HepG2 (cell line): ENCODE data around the gene ATP11A. TPM values are rescaled to one million over a fixed set of nuclear protein-coding genes. Genes with fewer than 3 reads are reported as not detected.

ENCODE experiments used
- ARID2 ChIP-seq: sonication (generic); formaldehyde crosslinking; IDR thresholded peaks from 2 replicates; pipeline ENCODE4 v1.8.1; 2022; ENCODE audit warnings: mild to moderate bottlenecking, missing genetic modification reagents, borderline replicate concordance
- GATAD1 ChIP-seq: IDR thresholded peaks from 2 replicates; pipeline ENCODE4 v1.6.1; 2016; ENCODE audit warnings: missing genetic modification reagents, missing compliant biosample characterization
- GATAD2A ChIP-seq: IDR thresholded peaks from 2 replicates; pipeline ENCODE4 v1.6.1; 2016
- IKZF5 ChIP-seq: IDR thresholded peaks from 2 replicates; pipeline ENCODE4 v1.6.1; 2018; ENCODE audit warnings: missing genetic modification reagents, mild to moderate bottlenecking, missing compliant biosample characterization
- ISL2 ChIP-seq: sonication (generic); formaldehyde crosslinking; IDR thresholded peaks from 2 replicates; pipeline ENCODE4 v1.5.0; 2020; ENCODE audit warnings: missing genetic modification reagents
- KMT2B ChIP-seq: IDR thresholded peaks from 2 replicates; pipeline ENCODE4 v1.6.1; 2016; ENCODE audit warnings: missing genetic modification reagents, missing compliant biosample characterization
- MXD4 ChIP-seq: IDR thresholded peaks from 2 replicates; pipeline ENCODE4 v1.6.1; 2016; ENCODE audit warnings: mild to moderate bottlenecking, missing biosample characterization, missing genetic modification reagents
- MYPOP ChIP-seq: sonication (generic); formaldehyde crosslinking; IDR thresholded peaks from 2 replicates; pipeline ENCODE4 v1.8.1; 2023; ENCODE audit warnings: mild to moderate bottlenecking, moderate library complexity, missing genetic modification reagents
- RARA ChIP-seq: IDR thresholded peaks from 2 replicates; pipeline ENCODE4 v1.6.1; 2016; ENCODE audit warnings: missing genetic modification reagents, missing compliant biosample characterization
- REST ChIP-seq, 2 experiments: IDR thresholded peaks; 2 replicates each; pipeline ENCODE4 v1.6.1; 2011 to 2012; ENCODE audit warnings: low read length in 2 of 2, borderline replicate concordance in 1 of 2, low read depth in 1 of 2, mild to moderate bottlenecking in 1 of 2, moderate library complexity in 1 of 2
- RNF219 ChIP-seq: sonication (generic); formaldehyde crosslinking; IDR thresholded peaks from 2 replicates; pipeline ENCODE4 v1.5.0; 2020; ENCODE audit warnings: mild to moderate bottlenecking, missing genetic modification reagents
- RXRB ChIP-seq: IDR thresholded peaks from 2 replicates; pipeline ENCODE4 v1.6.1; 2016; ENCODE audit warnings: borderline replicate concordance, missing genetic modification reagents, missing compliant biosample characterization
- ZBTB33 ChIP-seq: sonication (generic); formaldehyde crosslinking; IDR thresholded peaks from 2 replicates; pipeline ENCODE4 v1.4.0; 2020; ENCODE audit warnings: missing genetic modification reagents
- ZNF564 ChIP-seq: sonication (generic); formaldehyde crosslinking; IDR thresholded peaks from 2 replicates; pipeline ENCODE4 v1.8.1; 2023; ENCODE audit warnings: mild to moderate bottlenecking, missing genetic modification reagents
- ZNF607 ChIP-seq: sonication (generic); formaldehyde crosslinking; IDR thresholded peaks from 2 replicates; pipeline ENCODE4 v1.5.1; 2020; ENCODE audit warnings: missing genetic modification reagents, mild to moderate bottlenecking, borderline replicate concordance
- ZNF7 ChIP-seq: IDR thresholded peaks from 2 replicates; pipeline ENCODE4 v1.6.1; 2016; ENCODE audit warnings: missing biosample characterization, missing genetic modification reagents
- ZNF777 ChIP-seq: sonication (generic); formaldehyde crosslinking; IDR thresholded peaks from 2 replicates; pipeline ENCODE4 v1.4.0; 2020; ENCODE audit warnings: missing genetic modification reagents
- ZNF792 ChIP-seq: IDR thresholded peaks from 2 replicates; pipeline ENCODE4 v1.6.1; 2016
- ZSCAN25 ChIP-seq: sonication (generic); formaldehyde crosslinking; IDR thresholded peaks from 2 replicates; pipeline ENCODE4 v1.8.0; 2022; ENCODE audit warnings: mild to moderate bottlenecking, missing genetic modification reagents
- polyA plus RNA-seq, 8 experiments: library from polyadenylated mRNA; depleted of rRNA in 3 of 8; stranded (reverse) in 7 of 8; unstranded in 1 of 8; fragments of >200 nt; fragmentation: Illumina TruSeq in 4 of 8; extraction: Trizol in 4 of 8; gene quantifications; 2 replicates each; pipeline versions ENCODE4 v1.2.1 to v1.2.3, GENCODE V29; 2011 to 2016; ENCODE audit warnings: low read depth in 4 of 8, missing spikeins in 1 of 8, mixed read lengths in 1 of 8; ENCODE audit not compliant: insufficient read depth in 1 of 8
- total RNA-seq, 5 experiments: library from RNA; depleted of rRNA; stranded (reverse); fragments of >200 nt; fragmentation: Illumina TruSeq; extraction: Trizol; gene quantifications; 2 replicates each; pipeline ENCODE4 v1.2.3, GENCODE V29; 2016; ENCODE audit warnings: low read depth in 1 of 5

Gene ATP11A
- total and polyA plus RNA-seq, 2 of the 13 experiments (the other 11 are each of a cell fraction or from before 2014, with no cell fraction given) = 18.4 to 20.1 TPM

GRCh38 chr13:112721198-112722104 lies 31.6 kb downstream of the ATP11A start (continued):
- TF ChIP-seq REST (IDR thresholded peaks at IDR 0.05; ENCODE audit: borderline replicate concordance in 1 of 2, low read depth in 1 of 2, low read length in 2 of 2) = no peak
- TF ChIP-seq MXD4 (CRISPR knock-in tag) = no peak
- TF ChIP-seq KMT2B (CRISPR knock-in tag) = peak; percentile 57; the same call in 1 of the 2 replicates
- TF ChIP-seq RXRB = peak; percentile 70
- TF ChIP-seq ARID2 (CRISPR knock-in tag) = no peak
- no peak for TF ChIP-seq RNF219 (CRISPR knock-in tag)
- no peak for TF ChIP-seq ZSCAN25 (CRISPR knock-in tag)
- TF ChIP-seq IKZF5 = peak; percentile 29
- no peak for TF ChIP-seq GATAD1 (CRISPR knock-in tag)
- peak; percentile 29; the same call in 1 of the 2 replicates for TF ChIP-seq ZNF792 (CRISPR knock-in tag)
- TF ChIP-seq ZNF607 (CRISPR knock-in tag) = no peak
- no peak for TF ChIP-seq ZBTB33 (CRISPR knock-in tag)
- TF ChIP-seq ZNF777 (CRISPR knock-in tag) = no peak
- TF ChIP-seq ZNF564 (CRISPR knock-in tag) = peak; percentile 38; the same call in 1 of the 2 replicates
- TF ChIP-seq MYPOP = peak; percentile 63; the same call in 1 of the 2 replicates
- peak; percentile 65; the same call in 1 of the 2 replicates for TF ChIP-seq ZNF7 (CRISPR knock-in tag)
- 0 out of 2 replicates have a peak, but pooled peaks have one; percentile 54 for TF ChIP-seq ISL2
- peak; percentile 80 for TF ChIP-seq RARA (CRISPR knock-in tag)
- TF ChIP-seq GATAD2A (CRISPR knock-in tag) = peak; percentile 79; the same call in 1 of the 2 replicates
